GM18867 (cell line): ENCODE data around the gene APC2.

Experiments
- ATAC-seq: cut with Tn5 transposase; IDR thresholded peaks from one replicate; pipeline ENCODE4 v1.9.1; 2021; ENCODE audit warnings: mild to moderate bottlenecking, moderate library complexity; ENCODE audit not compliant: unreplicated experiment

The APC2 gene, protein sequence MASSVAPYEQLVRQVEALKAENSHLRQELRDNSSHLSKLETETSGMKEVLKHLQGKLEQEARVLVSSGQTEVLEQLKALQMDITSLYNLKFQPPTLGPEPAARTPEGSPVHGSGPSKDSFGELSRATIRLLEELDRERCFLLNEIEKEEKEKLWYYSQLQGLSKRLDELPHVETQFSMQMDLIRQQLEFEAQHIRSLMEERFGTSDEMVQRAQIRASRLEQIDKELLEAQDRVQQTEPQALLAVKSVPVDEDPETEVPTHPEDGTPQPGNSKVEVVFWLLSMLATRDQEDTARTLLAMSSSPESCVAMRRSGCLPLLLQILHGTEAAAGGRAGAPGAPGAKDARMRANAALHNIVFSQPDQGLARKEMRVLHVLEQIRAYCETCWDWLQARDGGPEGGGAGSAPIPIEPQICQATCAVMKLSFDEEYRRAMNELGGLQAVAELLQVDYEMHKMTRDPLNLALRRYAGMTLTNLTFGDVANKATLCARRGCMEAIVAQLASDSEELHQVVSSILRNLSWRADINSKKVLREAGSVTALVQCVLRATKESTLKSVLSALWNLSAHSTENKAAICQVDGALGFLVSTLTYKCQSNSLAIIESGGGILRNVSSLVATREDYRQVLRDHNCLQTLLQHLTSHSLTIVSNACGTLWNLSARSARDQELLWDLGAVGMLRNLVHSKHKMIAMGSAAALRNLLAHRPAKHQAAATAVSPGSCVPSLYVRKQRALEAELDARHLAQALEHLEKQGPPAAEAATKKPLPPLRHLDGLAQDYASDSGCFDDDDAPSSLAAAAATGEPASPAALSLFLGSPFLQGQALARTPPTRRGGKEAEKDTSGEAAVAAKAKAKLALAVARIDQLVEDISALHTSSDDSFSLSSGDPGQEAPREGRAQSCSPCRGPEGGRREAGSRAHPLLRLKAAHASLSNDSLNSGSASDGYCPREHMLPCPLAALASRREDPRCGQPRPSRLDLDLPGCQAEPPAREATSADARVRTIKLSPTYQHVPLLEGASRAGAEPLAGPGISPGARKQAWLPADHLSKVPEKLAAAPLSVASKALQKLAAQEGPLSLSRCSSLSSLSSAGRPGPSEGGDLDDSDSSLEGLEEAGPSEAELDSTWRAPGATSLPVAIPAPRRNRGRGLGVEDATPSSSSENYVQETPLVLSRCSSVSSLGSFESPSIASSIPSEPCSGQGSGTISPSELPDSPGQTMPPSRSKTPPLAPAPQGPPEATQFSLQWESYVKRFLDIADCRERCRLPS (N-terminal part only)

DNA sequence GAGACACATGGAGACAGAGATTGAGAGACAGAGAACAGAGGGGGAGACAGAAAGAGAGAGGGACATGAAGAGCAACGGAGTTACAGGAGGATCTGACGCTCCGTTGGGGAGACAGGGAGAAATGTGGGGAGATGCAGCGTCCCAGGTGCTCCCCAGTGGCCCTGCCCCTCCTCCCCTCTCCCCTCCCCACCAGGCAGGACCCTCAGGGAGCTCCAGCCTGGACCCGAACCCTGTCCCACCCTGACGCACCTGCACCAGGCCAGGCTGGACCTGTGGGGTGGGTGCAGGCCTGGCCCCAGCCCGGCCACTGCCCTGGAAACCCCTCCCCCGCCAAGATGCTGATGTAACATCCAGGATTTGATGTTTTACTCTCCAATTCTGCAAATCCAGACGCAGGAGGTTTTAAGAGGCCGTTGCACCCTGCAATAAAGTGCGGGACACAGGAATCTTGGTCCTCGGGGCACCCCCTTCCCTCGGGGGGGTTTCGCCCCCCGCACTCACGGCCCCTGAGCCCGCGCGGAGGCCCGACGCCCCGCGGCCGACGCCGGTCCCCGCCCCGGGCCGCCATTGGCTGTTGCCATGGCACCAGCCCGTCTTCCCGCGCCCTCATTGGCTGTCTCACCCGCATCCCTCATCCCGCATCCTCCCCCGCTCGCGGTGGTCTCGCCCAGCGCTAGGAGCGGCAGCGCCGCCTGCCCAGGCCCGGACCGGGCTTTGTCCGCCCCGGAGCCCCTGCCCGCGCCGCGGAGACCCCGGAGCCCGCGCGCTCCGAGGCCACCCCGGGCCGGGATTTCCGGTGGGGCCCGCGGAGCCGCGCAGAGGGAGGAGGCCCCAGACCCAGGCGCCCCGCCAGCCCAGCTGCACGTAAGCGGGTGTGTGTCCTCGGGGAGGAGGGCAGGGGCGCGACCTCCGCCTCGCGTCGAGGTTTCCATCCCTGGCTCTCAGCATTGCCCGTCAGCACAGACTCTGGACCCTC lies at the start of gene APC2:
Gene APC2, plus strand, starts transcription at position 655 of the 976 bp plus-strand sequence. CDS start 2,881 bp downstream, outside the sequence.
- no peak for ATAC-seq

DNA sequence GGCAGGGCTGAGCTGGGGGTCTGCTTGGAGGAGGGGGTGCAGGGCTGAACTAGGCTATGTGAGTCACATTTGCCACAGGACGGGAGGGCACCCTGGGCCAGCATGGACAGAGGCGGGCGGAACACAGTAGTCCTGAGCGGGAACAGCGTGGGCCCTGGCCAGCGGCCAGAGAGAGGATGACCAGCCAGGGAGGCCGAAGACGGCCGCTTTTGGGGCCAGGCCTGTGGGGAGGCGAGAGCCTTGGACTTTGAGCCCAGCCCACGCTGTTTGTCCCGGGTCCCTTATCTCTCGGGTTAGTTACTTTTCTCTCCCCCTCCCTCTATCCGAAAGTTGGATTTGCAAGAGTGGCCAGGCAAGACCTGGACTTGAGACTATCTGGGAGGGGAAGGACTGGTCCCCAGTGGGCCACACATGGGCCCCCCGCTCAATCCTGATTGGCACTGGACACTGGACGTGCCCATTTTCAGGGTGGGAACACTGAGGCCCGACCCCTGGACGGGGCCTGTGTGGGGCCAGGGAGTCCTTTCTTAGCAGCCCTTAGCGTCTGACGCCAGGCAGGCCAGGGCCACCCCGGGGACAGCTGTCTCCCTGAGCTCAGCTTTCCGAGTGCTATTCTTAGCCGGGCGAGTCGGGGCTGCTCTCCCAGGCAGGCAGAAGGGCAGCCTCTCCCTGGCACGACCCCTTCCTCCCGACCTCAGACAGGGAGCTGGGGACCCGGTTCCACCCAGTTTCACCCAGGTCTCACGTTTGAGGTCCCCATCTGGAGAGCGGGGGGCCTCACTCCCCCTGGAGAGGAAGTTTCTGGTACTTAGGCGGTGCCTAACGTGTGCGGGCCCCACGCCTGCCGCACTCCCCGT lies 49.4 kb upstream of the APC2 start:
- ATAC-seq: no peak

DNA sequence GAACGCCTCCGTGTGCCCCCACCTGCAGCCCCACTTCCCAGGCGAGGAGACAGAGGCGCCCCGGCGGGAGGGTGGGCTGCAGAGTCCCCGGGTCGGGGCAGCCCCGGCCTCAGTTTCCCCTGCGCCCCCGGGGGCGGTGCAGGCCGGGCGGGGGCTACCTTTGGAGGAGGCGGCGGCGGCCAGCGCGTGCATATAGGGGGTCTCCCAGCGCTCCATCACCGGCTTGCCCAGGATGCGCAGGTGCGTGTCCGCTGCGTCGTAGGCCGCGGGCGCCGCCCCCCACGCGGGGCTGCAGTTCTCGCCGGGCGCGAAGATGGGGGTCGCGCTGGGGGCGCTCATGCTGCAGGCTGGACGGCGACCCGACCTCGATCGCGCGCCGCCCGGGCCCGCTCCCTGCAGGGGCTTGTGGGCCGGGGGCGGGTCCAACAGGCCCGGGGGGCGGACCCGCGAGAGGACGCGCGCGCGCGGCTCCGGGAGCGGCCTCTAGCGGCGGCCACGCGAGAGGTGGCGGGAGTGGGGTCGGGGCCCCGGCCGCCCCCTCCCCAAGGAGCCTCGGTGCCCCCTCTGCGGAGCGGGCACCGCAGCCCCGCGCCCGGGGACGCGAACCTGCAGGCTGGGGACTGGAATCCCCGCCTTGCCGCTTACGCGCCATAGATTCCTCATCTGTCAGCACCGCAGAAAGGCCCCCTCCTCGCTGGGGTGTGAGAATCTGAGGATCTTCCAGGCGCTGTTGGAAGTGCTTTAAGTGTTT lies 48.6 kb upstream of the APC2 start, which contains the start of gene GAMT:
Gene GAMT, minus strand, starts transcription at position 405 of the 751 bp plus-strand sequence. Its CDS starts 66 bp downstream, at position 339.
- no peak for ATAC-seq

DNA sequence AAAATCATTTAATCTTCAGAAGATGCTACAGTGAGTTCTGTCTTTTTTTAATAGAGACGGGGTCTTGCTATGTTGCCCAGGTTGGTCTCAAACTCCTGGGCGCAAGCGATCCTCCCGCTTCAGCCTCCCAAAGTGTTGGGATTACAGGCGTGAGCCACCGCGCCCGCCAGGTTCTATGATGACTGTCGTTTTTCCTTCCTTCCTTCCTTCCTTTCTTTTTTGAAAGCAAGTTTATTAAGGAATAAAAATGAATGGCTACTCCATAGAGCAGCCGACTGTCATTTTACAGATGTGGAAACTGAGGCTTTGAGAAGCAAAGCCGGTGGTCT lies 48.1 kb upstream of the APC2 start:
- no peak for ATAC-seq

DNA sequence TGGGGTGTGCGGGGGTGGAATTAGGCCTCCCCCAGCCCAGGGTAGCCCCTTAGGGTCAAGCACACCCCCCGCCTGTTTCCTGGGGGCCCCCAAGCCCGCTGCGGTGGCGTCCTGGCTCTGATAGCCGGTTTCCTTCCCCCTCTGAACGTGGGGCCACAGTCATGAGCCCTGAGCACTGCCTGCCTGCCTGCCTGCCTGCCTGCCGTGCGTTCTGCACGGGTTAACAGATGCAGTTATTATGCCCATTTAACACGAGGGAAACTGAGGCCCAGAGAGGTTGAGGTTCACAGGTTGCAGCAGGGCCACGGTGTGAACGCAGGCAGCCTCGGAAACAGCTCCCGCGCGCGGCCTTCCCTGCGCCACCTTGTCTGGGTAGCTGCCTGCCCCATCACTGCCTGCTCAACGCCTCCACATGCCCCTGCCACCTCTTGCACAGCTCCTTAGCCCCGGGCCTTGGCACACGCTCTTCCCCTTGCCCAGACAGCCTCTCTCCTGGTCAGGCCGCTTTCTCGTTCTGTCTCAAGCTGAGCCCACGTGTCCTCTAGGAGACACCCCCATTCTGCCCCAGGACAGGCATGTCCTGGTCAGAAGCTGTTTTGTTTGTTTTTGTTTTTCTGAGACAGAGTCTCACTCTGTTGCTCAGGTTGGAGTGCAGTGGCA lies 47.4 kb upstream of the APC2 start:
- no peak for ATAC-seq

DNA sequence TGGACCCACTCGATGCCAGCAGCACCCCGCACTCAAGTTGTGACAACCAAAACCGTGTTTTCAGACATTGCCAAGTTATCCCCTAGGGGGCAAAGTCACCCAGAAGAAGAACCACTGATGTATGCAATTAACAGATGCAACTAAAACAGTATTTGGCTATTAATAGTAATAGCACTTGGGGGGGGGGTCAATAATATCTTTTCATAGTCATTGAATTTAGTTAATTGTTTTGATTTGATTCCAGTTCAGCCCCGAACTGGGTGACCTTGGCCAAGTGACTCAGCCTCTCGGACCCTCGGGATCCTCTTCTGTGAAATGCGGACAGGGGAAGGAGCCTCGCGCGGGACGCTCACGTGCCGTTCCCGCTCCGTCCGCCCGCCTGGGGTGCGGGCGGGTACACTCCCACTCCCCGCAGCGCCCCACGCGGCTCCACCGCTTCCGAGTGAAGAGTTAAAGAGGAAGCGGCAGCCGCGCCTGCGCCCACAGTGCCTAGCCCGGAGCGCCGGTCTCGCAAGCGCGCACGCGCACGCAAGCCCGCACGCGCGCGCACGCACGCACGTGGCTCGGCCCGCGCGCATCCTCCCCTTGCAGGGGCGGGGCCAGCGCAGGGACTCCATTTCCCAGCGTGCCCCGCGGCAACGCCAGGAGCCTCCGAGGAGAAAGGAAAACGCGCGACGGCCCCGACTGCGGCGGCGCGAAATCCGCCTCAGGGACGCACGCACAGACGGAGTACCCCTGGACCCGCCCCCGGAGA lies 43.0 kb upstream of the APC2 start:
- ATAC-seq: peak; percentile 73

DNA sequence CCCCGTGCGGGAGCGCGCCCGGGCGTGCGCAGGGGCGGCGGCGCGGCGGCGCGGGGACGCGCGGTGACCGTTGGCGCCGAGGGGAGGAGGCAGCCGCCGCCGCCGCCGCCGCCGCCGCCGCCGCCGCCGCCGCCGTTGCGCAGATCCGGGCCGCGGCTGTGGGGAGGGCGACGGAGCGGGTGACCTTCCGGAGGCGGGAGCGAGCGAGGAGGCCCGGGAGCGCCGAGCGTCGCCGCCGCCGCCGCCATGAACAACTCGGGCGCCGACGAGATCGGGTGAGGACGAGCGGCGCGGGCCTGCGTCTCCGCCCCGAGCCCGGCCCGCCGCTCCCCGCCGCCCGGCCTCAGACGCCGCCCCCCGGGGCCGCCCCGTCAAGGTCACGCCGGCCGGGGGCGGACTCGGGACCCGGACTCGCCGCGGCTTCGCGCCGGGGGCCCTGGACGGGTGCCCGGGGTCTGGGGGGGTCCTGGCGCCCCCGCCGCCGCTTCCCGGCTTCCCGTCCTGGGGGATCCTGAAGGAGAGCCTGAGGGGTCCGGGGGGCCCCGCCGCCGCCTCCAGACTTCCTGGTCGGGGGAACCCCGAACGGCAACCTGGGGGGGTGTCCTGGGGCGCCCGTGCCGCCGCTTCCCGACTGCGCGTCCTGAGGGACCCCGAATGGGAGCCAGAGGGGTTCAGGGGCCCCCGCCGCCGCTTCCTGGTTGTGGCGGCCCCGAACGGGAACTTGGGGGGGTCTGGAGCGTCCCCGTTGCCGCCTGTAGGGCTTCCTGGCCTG lies 42.2 kb upstream of the APC2 start, which contains the start of gene DAZAP1:
Gene DAZAP1, plus strand, starts transcription at position 59 of the 772 bp plus-strand sequence. Its CDS starts 188 bp downstream, at position 247.
- peak; percentile 29 for ATAC-seq

DNA sequence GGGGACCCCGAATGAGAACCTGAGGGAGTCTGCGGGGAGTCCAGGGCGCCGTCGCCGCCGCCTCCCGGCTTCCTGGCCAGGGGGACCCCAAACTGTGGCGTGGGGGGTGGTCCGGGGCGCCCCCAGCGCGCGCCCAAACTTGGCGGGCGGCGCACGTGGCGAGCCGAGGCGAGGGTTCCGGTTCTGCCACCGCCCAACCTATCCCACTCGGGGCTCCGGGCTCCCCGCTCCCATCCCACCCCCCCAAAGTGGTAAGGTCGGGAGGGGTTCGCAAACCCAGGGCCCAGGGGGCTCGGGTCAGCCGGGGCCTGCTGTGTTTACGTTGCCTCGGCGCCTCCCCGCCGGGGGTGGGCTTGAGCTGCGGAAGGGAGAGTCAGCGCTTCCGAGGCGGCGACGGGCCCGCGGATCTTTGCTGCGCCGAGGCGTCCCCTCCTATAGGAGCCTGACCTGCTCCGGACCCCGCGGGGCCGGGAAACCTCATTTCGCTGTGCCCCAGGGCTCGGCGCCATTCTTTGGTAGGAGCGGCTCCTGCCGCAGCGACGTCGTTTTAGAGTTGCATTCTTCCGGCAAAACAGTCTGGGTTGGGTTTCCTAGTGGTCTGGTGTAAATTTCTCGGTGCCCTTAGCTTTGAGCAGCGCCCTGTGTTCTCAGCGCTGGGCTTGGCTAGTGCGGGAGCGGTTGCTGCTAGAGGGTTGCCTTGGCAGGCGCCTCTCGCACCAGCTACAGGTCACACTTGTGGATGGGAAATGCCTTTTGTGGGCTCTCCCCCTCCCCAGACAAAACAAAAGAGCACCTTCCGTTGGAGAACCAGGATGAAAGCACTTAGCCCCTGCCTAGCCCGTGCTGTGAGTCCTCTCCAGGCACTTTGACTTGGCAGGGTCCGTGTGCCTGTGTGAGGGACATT lies 41.4 kb upstream of the APC2 start:
- ATAC-seq: no peak

DNA sequence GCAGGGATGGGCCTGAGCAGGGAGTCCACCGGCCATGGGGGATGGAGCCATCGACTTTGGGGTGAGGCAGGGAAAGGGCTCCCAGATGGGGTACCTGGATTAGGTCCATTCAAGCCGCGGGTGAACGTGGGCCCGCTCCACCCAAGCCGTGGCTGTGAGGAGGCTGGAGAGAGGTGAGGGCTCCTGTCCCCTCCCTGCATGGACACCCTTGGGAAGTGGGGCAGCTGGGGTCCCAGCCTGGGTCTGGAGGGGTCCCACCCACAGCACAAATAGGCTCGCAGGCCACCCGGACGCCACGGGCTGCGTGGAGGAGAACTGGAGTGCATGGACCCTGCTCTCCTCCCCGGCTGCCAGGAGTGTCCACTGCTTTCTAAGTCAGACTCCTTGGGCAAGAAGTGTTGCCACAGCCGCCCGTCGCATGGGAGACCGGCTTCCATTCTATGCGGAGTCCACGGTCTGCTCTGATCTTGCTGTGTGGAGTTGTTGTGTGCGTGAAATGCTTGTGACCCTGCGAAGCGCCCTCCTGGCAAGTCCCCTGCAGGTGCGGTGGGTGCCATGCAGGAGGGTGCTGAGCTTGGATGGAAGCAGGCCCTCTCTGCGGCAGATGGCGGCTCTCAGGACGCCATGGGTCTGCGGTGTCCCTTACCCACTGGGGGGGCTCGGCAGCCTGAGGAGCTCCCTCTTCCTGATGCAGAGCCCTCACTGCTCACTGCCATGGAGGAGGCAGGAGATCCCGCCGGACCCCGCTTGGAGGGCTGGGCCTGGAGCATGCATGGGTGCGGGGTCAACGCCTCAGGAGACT lies 40.5 kb upstream of the APC2 start:
- no peak for ATAC-seq

DNA sequence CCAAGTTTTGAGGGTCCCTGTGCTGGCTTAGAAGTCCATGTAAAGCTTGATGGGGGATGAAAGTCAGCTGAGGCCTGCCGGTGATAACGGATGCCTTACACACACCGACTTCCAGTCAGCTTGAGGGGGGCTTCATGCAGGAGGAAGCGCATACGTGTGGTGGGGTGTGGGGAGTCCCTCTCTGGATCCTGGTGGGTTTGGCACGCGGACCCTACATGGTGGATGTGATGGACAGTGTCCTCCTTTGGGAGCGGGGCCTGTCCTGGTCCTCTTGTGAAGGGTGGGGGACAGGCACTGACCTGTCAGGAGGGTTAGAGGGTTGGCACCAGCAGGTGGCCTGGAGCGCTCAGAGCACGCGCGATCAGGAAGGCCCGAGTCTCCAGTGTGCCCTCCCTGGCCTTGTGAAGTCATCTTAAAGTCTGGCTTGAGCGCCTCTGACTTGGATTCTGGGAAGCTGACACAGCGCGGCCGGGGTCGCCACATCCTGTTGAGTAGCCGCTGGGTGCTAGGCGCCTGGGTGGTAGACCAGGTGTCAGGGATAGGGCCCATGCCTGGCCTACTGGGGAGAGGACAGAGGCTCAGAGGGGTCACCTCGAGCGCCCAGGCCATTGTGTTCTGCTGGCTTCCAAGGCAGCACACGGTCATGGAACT lies 39.7 kb upstream of the APC2 start:
- no peak for ATAC-seq

DNA sequence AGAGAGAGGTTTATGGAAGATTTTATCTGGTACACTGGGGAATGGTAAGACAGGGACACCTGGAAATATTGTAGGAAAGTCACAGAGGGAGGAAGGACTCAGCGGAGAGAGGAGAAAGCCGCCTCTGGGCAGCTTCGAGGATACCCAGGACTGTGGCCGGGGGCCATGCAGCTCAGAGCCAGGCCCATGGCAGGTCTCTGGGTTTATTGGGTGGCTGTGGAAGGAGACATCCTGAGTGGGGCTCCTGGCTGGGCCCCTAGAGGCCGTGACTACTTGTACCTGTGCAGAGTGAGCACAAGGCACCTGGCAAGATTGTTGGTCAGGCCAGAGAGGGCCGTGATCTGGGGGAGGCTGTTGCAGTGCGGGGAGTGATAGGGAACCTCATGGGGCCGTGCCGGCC lies 39.1 kb upstream of the APC2 start:
- ATAC-seq: no peak

DNA sequence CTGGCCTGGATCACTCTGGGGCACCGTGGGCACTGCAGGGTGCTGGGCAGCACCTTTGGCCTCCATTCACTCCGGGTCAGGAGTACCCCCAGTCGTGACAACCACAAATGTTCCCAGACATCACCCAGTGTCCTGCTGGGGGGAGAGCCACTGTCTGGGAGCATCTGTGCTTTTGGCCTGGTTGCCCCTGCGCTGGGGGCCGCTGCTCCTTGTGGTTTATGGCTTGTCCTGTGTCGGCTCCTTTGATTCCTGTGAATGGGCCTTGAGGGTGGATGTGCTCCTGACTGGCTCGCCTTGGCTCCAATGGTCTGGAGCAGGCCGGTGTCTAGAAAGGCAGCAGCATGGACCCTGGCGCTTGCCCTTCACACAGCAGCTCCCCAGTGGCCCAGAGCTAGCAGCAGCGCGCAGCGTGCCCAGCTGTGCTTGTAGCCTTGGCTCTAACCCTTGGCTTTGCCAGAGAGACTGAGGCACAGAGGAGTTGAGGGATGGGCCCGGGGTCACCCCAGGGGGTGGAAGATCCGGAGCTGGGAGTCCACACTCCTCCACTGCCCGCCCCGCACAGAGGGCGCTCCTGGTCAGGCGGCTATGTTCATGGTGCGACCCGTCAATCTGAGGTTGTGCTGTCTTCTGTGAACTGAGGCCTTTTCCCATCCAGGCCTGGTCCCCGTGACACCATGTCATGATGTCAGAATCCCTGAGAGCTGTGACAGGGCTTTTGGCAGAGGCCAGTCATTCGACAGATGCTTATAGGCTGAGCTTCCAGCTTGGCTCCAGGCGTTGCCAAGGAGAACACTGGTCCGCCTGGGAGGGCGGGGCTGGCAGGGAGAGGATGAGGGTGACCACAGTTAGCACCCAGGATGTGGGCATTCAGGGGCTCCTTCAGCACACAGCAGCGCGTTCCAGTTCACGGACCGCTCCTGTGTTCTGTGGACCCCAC lies 38.4 kb upstream of the APC2 start:
- no peak for ATAC-seq
